Activated naive CD8-positive, alpha-beta T cell treated with anti-CD3 and anti-CD28 coated beads, Interleukin-2, amount 10 ng/mL, durations not matched to agents 7 days and 5 days (primary cell): Measurements from ENCODE around the gene DIAPH1. TPM values are rescaled to one million over a fixed set of nuclear protein-coding genes. Genes with fewer than 3 reads are reported as not detected.
A peak's percentile ranks its signal among the peaks of the same experiment; 100 is the strongest.

Experiments
- ATAC-seq: fragments of 150-1000 bp; cut with Tn5 transposase; one replicate; pipeline ENCODE4 v1.10.0; 2021; ENCODE audit warnings: low read depth, moderate library complexity
- POLR2A ChIA-PET: fragments of 350-600 bp; sonication (Branson Sonifier 250); formaldehyde crosslinking; loops from one replicate; lab custom pipeline; 2021; ENCODE audit warnings: antibody characterized with exemption; lab: Charles Lee
- DNase-seq: peaks from one replicate; pipeline ENCODE4 v3.0.0; 2021
- H3K27ac Mint-ChIP-seq: one replicate; pipeline ENCODE4 v1.8.0; 2022; ENCODE audit warnings: mild to moderate bottlenecking, mixed read lengths
- H3K27me3 Mint-ChIP-seq: one replicate; pipeline ENCODE4 v1.8.0; 2022; ENCODE audit warnings: mild to moderate bottlenecking, moderate library complexity, mixed read lengths
- H3K36me3 Mint-ChIP-seq: one replicate; pipeline ENCODE4 v1.8.0; 2021; ENCODE audit warnings: mild to moderate bottlenecking, mixed read lengths
- H3K4me1 Mint-ChIP-seq: one replicate; pipeline ENCODE4 v1.8.0; 2021; ENCODE audit warnings: mixed read lengths
- H3K4me3 Mint-ChIP-seq: one replicate; pipeline ENCODE4 v1.8.0; 2022; ENCODE audit warnings: mild to moderate bottlenecking, moderate library complexity, mixed read lengths
- H3K9me3 Mint-ChIP-seq: one replicate; pipeline ENCODE4 v1.8.0; 2021; ENCODE audit warnings: mixed read lengths
- total RNA-seq, 2 experiments: library from RNA; stranded (reverse); gene quantifications; one replicate each; pipeline ENCODE4 v1.2.3, GENCODE V29; 2021

DIAPH1 gene
- total RNA-seq, 2 experiments from 2014 or later: 244 to 256 TPM

GRCh38 chr5:141517880-141518617 is 100.8 kb downstream of the DIAPH1 start:
- Mint-ChIP-seq H3K4me1 (peaks cover 35% of the 10 kb centered on the region), H3K27me3 (no peaks in the 10 kb centered on the region)

GRCh38 chr5:141517312-141517711 is 101.5 kb downstream of the DIAPH1 start:
- H3K4me1 Mint-ChIP-seq: peaks cover 34% of the 10 kb centered on the region
- no peak overlapping the region for H3K27ac Mint-ChIP-seq
- H3K36me3 Mint-ChIP-seq: peaks cover 40% of the 10 kb centered on the region
- DNase-seq (no peak), ATAC-seq (no peak)
- POLR2A ChIA-PET: interaction anchor here (1.1 kb wide), 1 partner anchor 11 kb away, joined by 3 read pairs; no protein-coding TSS in a partner anchor
- no peaks in the 10 kb centered on the region for H3K27me3 Mint-ChIP-seq
- no peaks in the 10 kb centered on the region for H3K9me3 Mint-ChIP-seq
- no peak overlapping the region for H3K4me3 Mint-ChIP-seq

More at GRCh38 chr5:141517880-141518617, 100.8 kb downstream of the DIAPH1 start:
- POLR2A ChIA-PET: interaction anchor here (1.1 kb wide), 1 partner anchor 10 kb away, joined by 3 read pairs; no protein-coding TSS in a partner anchor
- Mint-ChIP-seq H3K36me3 (peaks cover 38% of the 10 kb centered on the region), H3K4me3 (no peak overlapping the region), H3K9me3 (no peaks in the 10 kb centered on the region), H3K27ac (no peak overlapping the region)
- DNase-seq (no peak), ATAC-seq (no peak)

- H3K27me3 Mint-ChIP-seq: no peaks in the 10 kb centered on the region
- H3K36me3 Mint-ChIP-seq: peaks cover 36% of the 10 kb centered on the region
- H3K27ac Mint-ChIP-seq: no peak overlapping the region
- H3K4me1 Mint-ChIP-seq: peaks cover 31% of the 10 kb centered on the region
- H3K9me3 Mint-ChIP-seq: no peaks in the 10 kb centered on the region
- POLR2A ChIA-PET: no interaction called here
- DNase-seq (no peak), ATAC-seq (no peak)
- no peak overlapping the region for H3K4me3 Mint-ChIP-seq
Measured at GRCh38 chr5:141516672-141517025, 102.2 kb downstream of the DIAPH1 start.

- peaks cover 32% of the 10 kb centered on the region for H3K36me3 Mint-ChIP-seq
- no peak overlapping the region for H3K4me3 Mint-ChIP-seq
- DNase-seq (no peak), ATAC-seq (no peak)
- POLR2A ChIA-PET: no interaction called here
- H3K27ac Mint-ChIP-seq: no peak overlapping the region
- H3K9me3 Mint-ChIP-seq: no peaks in the 10 kb centered on the region
- peaks cover 26% of the 10 kb centered on the region for H3K4me1 Mint-ChIP-seq
- no peaks in the 10 kb centered on the region for H3K27me3 Mint-ChIP-seq
Measured at GRCh38 chr5:141515946-141516671, 102.7 kb downstream of the DIAPH1 start.

- POLR2A ChIA-PET: no interaction called here
Measured at GRCh38 chr5:141515141-141515540, 103.7 kb downstream of the DIAPH1 start.

GRCh38 chr5:141514330-141515133 is 104.3 kb downstream of the DIAPH1 start:
- Mint-ChIP-seq H3K4me1 (peaks cover 26% of the 10 kb centered on the region), H3K4me3 (no peak overlapping the region), H3K27ac (no peak overlapping the region), H3K36me3 (peaks cover 23% of the 10 kb centered on the region), H3K27me3 (no peaks in the 10 kb centered on the region), H3K9me3 (no peaks in the 10 kb centered on the region)
- no peak for DNase-seq
- POLR2A ChIA-PET: no interaction called here
- ATAC-seq: no peak

More at GRCh38 chr5:141515141-141515540, 103.7 kb downstream of the DIAPH1 start:
- no peak for DNase-seq
- no peaks in the 10 kb centered on the region for H3K27me3 Mint-ChIP-seq
- H3K4me1 Mint-ChIP-seq: peaks cover 26% of the 10 kb centered on the region
- no peak overlapping the region for H3K4me3 Mint-ChIP-seq
- H3K9me3 Mint-ChIP-seq: no peaks in the 10 kb centered on the region
- ATAC-seq: no peak
- peaks cover 29% of the 10 kb centered on the region for H3K36me3 Mint-ChIP-seq
- H3K27ac Mint-ChIP-seq: peak overlapping the region; percentile 24

GRCh38 chr5:141513627-141514329 is 105.0 kb downstream of the DIAPH1 start:
- DNase-seq (peak; percentile 49), ATAC-seq (peak; percentile 37)
- POLR2A ChIA-PET: no interaction called here
- Mint-ChIP-seq H3K9me3 (no peaks in the 10 kb centered on the region), H3K36me3 (peaks cover 18% of the 10 kb centered on the region), H3K4me1 (peaks cover 26% of the 10 kb centered on the region), H3K27me3 (no peaks in the 10 kb centered on the region), H3K4me3 (peak overlapping the region; percentile 80), H3K27ac (peak overlapping the region; percentile 57)

GRCh38 chr5:141512911-141513626 is 105.7 kb downstream of the DIAPH1 start:
- Mint-ChIP-seq H3K36me3 (peaks cover 17% of the 10 kb centered on the region), H3K4me3 (peak overlapping the region; percentile 80), H3K9me3 (no peaks in the 10 kb centered on the region), H3K4me1 (peaks cover 26% of the 10 kb centered on the region), H3K27ac (peak overlapping the region; percentile 69), H3K27me3 (no peaks in the 10 kb centered on the region)
- DNase-seq (peak; percentile 43), ATAC-seq (peak; percentile 18)
- POLR2A ChIA-PET: interaction anchor here (1.0 kb wide), 1 partner anchor 193 kb away, joined by 4 read pairs; the partner anchor contains the start of gene TAF7

GRCh38 chr5:141512390-141512910 is 106.3 kb downstream of the DIAPH1 start:
- Mint-ChIP-seq H3K9me3 (no peaks in the 10 kb centered on the region), H3K27ac (peak overlapping the region; percentile 26), H3K36me3 (peaks cover 16% of the 10 kb centered on the region), H3K4me3 (peak overlapping the region; percentile 80), H3K4me1 (peaks cover 26% of the 10 kb centered on the region), H3K27me3 (no peaks in the 10 kb centered on the region)
- POLR2A ChIA-PET: interaction anchor here (1.0 kb wide), 1 partner anchor 192 kb away, joined by 4 read pairs; the partner anchor contains the start of gene TAF7
- ATAC-seq (peak; percentile 56), DNase-seq (peak; percentile 88)

GRCh38 chr5:141511771-141512325 is 107.0 kb downstream of the DIAPH1 start:
- Mint-ChIP-seq H3K4me3 (no peak overlapping the region), H3K27me3 (no peaks in the 10 kb centered on the region), H3K27ac (no peak overlapping the region), H3K36me3 (peaks cover 13% of the 10 kb centered on the region), H3K9me3 (no peaks in the 10 kb centered on the region), H3K4me1 (peaks cover 26% of the 10 kb centered on the region)
- ATAC-seq (no peak), DNase-seq (no peak)
- POLR2A ChIA-PET: no interaction called here

GRCh38 chr5:141510850-141511601 is 107.8 kb downstream of the DIAPH1 start:
- Mint-ChIP-seq H3K9me3 (no peaks in the 10 kb centered on the region), H3K27ac (peak overlapping the region; percentile 42), H3K4me1 (peaks cover 23% of the 10 kb centered on the region), H3K4me3 (no peak overlapping the region), H3K27me3 (no peaks in the 10 kb centered on the region), H3K36me3 (peaks cover 7% of the 10 kb centered on the region)
- POLR2A ChIA-PET: no interaction called here
- no peak for ATAC-seq
- DNase-seq: no peak
